ENCODE results near the gene DNAH8. TPM values are rescaled to one million over a fixed set of nuclear protein-coding genes. Genes with fewer than 3 reads are reported as not detected.

Gene DNAH8
- total RNA-seq, 1 experiment from 2014 or later, result not detected

DNA sequence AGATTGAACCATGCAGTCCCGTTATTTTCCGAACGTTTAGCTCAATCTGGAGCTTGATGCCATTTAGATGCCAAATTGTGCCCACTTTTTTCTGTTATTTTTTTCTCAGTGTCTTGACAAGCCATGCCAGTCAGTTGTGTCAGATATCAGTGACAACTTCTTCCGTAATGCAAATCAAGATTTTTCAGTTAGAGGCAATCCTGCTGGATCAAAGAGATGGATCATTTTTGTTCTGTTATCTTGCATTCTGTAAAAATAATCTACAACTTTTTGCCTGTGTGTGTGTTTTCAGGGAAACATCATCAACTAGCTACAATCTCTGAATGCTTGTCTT is 302.4 kb downstream of the DNAH8 start:
- Mint-ChIP-seq H3K36me3 (ENCODE audit: insufficient read depth, unreplicated experiment) (no peaks in the 10 kb centered on the region), H3K4me3 (ENCODE audit: unreplicated experiment) (no peak overlapping the region), H3K9me3 (ENCODE audit: unreplicated experiment) (no peaks in the 10 kb centered on the region), H3K27me3 (ENCODE audit: insufficient read depth, unreplicated experiment) (peaks cover 28% of the 10 kb centered on the region), H3K27ac (ENCODE audit: low read depth, unreplicated experiment) (no peak overlapping the region), H3K4me1 (ENCODE audit: insufficient read depth, unreplicated experiment) (no peaks in the 10 kb centered on the region)
- DNase-seq (ENCODE audit: unreplicated experiment), result no peak
- BruUV-seq (replicated peaks), result no TSS peak
- POLR2A ChIA-PET, result no interaction called here
- TF ChIP-seq, protein P1, sequence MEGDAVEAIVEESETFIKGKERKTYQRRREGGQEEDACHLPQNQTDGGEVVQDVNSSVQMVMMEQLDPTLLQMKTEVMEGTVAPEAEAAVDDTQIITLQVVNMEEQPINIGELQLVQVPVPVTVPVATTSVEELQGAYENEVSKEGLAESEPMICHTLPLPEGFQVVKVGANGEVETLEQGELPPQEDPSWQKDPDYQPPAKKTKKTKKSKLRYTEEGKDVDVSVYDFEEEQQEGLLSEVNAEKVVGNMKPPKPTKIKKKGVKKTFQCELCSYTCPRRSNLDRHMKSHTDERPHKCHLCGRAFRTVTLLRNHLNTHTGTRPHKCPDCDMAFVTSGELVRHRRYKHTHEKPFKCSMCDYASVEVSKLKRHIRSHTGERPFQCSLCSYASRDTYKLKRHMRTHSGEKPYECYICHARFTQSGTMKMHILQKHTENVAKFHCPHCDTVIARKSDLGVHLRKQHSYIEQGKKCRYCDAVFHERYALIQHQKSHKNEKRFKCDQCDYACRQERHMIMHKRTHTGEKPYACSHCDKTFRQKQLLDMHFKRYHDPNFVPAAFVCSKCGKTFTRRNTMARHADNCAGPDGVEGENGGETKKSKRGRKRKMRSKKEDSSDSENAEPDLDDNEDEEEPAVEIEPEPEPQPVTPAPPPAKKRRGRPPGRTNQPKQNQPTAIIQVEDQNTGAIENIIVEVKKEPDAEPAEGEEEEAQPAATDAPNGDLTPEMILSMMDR (IDR thresholded peaks at IDR 0.05; ENCODE audit: unreplicated experiment), result no peak
- CTCF ChIA-PET, result interaction anchor here (0.7 to 1.2 kb wide), 2 partner anchors 9 to 19 kb away, joined by 3 read pairs; no protein-coding TSS in a partner anchor
- intact Hi-C loops (cut with micrococcal nuclease), result no loop called here

DNA sequence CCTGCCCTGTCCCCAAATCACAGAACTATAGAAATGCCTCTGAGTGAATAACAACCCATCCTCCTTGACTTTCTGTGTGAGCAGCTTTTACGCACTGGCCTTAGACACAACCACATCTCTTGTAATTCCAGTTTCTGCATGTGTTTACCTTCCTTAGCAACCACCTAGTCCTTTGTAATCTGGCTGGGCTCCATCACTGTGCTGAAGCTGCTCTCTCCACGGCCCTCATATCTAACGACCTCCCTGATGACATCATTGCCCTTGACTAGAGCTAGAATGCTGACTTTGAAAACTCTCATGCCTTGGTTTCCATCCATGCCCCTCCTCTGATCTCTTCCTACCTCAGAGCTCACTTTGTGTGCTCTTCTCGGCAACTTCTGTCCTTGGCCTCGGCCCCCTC is 303.0 kb downstream of the DNAH8 start:
- Mint-ChIP-seq H3K27me3 (ENCODE audit: insufficient read depth, unreplicated experiment) (peaks cover 23% of the 10 kb centered on the region), H3K27ac (ENCODE audit: low read depth, unreplicated experiment) (no peak overlapping the region), H3K9me3 (ENCODE audit: unreplicated experiment) (no peaks in the 10 kb centered on the region), H3K4me1 (ENCODE audit: insufficient read depth, unreplicated experiment) (no peaks in the 10 kb centered on the region), H3K4me3 (ENCODE audit: unreplicated experiment) (no peak overlapping the region), H3K36me3 (ENCODE audit: insufficient read depth, unreplicated experiment) (no peaks in the 10 kb centered on the region)
- POLR2A ChIA-PET, result interaction anchor here (0.6 kb wide), 1 partner anchor 1915 kb away, joined by 3 read pairs; no protein-coding TSS in a partner anchor
- TF ChIP-seq, protein P1 (IDR thresholded peaks at IDR 0.05; ENCODE audit: unreplicated experiment), result no peak
- CTCF ChIA-PET, result interaction anchor here (0.9 to 1.0 kb wide), 2 partner anchors 9 to 12 kb away, joined by 3 to 4 read pairs; no protein-coding TSS in a partner anchor
- intact Hi-C loops (cut with micrococcal nuclease), result no loop called here
- DNase-seq (ENCODE audit: unreplicated experiment), result no peak
- no TSS peak for BruUV-seq (replicated peaks)

DNA sequence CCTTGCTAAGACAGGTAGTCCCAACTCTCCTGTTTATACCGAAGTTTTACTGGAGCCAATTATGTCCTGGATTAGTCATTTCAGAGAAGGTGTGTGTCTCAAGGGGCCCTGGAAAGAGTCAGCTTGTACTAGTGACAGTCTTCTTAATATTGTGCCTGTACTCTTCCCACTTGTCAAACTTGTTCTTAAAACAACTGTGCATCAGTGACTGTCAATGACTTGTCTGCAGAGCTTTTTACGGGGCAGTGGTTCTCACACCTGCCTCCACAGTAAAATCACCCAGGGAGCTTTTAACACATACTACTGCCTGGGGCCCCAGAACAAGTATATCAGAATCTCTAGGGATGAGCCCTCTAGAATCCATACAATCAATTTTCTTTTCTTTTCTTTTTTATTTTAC is 305.0 kb downstream of the DNAH8 start:
- ChIA-PET CTCF (interaction anchor here (0.9 to 1.0 kb wide), 2 partner anchors 48 to 283 kb away, joined by 3 to 4 read pairs; no protein-coding TSS in a partner anchor), POLR2A (no interaction called here)
- H3K27me3 Mint-ChIP-seq (ENCODE audit: insufficient read depth, unreplicated experiment), result peaks cover 3% of the 10 kb centered on the region
- no peak for DNase-seq (ENCODE audit: unreplicated experiment)
- TF ChIP-seq, protein P1 (IDR thresholded peaks at IDR 0.05; ENCODE audit: unreplicated experiment), result no peak
- H3K27ac Mint-ChIP-seq (ENCODE audit: low read depth, unreplicated experiment), result no peak overlapping the region
- no peaks in the 10 kb centered on the region for H3K9me3 Mint-ChIP-seq (ENCODE audit: unreplicated experiment)
- intact Hi-C loops (cut with micrococcal nuclease), result no loop called here
- no peaks in the 10 kb centered on the region for H3K36me3 Mint-ChIP-seq (ENCODE audit: insufficient read depth, unreplicated experiment)
- no peaks in the 10 kb centered on the region for H3K4me1 Mint-ChIP-seq (ENCODE audit: insufficient read depth, unreplicated experiment)
- no TSS peak for BruUV-seq (replicated peaks)
- H3K4me3 Mint-ChIP-seq (ENCODE audit: unreplicated experiment), result no peak overlapping the region

DNA sequence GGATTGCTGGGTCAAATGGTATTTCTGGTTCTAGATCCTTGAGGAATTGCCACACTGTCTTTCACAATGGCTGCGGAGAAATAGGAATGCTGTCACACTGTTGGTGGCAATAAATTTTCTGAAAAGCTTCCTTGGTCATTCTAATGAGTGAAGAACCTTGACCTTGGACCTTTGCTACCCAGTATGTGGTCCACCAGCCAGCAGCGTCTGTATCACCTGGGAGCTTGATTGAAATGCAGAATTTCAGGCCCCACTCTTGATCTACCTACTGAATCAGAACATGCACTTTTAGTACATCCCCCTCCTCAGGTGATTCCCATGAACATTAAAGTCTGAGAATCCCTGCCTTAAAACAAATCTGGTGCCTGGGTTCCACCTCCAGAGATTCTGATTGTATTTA is 305.9 kb downstream of the DNAH8 start:
- no peak overlapping the region for H3K4me3 Mint-ChIP-seq (ENCODE audit: unreplicated experiment)
- intact Hi-C loops (cut with micrococcal nuclease), result no loop called here
- ChIA-PET POLR2A (no interaction called here), CTCF (no interaction called here)
- H3K9me3 Mint-ChIP-seq (ENCODE audit: unreplicated experiment), result no peaks in the 10 kb centered on the region
- no peaks in the 10 kb centered on the region for H3K27me3 Mint-ChIP-seq (ENCODE audit: insufficient read depth, unreplicated experiment)
- no peaks in the 10 kb centered on the region for H3K4me1 Mint-ChIP-seq (ENCODE audit: insufficient read depth, unreplicated experiment)
- DNase-seq (ENCODE audit: unreplicated experiment), result no peak
- TF ChIP-seq, protein P1 (IDR thresholded peaks at IDR 0.05; ENCODE audit: unreplicated experiment), result no peak
- no peak overlapping the region for H3K27ac Mint-ChIP-seq (ENCODE audit: low read depth, unreplicated experiment)
- no TSS peak for BruUV-seq (replicated peaks)
- H3K36me3 Mint-ChIP-seq (ENCODE audit: insufficient read depth, unreplicated experiment), result no peaks in the 10 kb centered on the region

Measured in MCF 10A (cell line).